NCI-H1092 treated with DMSO at 0.1 percent for 48 hours (cell line): ENCODE results near the gene FOXN1.

ENCODE experiments used
- DNase-seq: peaks from one replicate; lab custom pipeline; 2025; lab: John Stamatoyannopoulos, UW

Gene FOXN1

GRCh38 chr17:28526381-28526780 lies 20.2 kb downstream of the FOXN1 start:
- no peak for DNase-seq

- DNase-seq = no peak
Measured at GRCh38 chr17:28527181-28527681, 21.1 kb downstream of the FOXN1 start.

- no peak for DNase-seq
Measured at GRCh38 chr17:28527859-28528258, 21.7 kb downstream of the FOXN1 start.

GRCh38 chr17:28528327-28529012 lies 22.3 kb downstream of the FOXN1 start:
- no peak for DNase-seq

- no peak for DNase-seq
Measured at GRCh38 chr17:28529013-28529400, 22.9 kb downstream of the FOXN1 start.

- DNase-seq = no peak
Measured at GRCh38 chr17:28530250-28530649, 24.1 kb downstream of the FOXN1 start.

- no peak for DNase-seq
Measured at GRCh38 chr17:28530926-28531325, 24.8 kb downstream of the FOXN1 start.

- no peak for DNase-seq
Measured at GRCh38 chr17:28532050-28532960, 26.2 kb downstream of the FOXN1 start.

- no peak for DNase-seq
Measured at GRCh38 chr17:28533091-28533807, 27.1 kb downstream of the FOXN1 start.

GRCh38 chr17:28534740-28535375 lies 28.7 kb downstream of the FOXN1 start:
- no peak for DNase-seq

- no peak for DNase-seq
Measured at GRCh38 chr17:28536532-28537218, 30.5 kb downstream of the FOXN1 start.

- DNase-seq = no peak
Measured at GRCh38 chr17:28537219-28537610, 31.1 kb downstream of the FOXN1 start.

GRCh38 chr17:28538296-28538895 lies 32.2 kb downstream of the FOXN1 start:
- no peak for DNase-seq

GRCh38 chr17:28540231-28540630 lies 34.1 kb downstream of the FOXN1 start:
- DNase-seq = no peak

GRCh38 chr17:28541439-28541838 lies 35.3 kb downstream of the FOXN1 start:
- DNase-seq = no peak

- DNase-seq = no peak
Measured at GRCh38 chr17:28544402-28545140, 38.4 kb downstream of the FOXN1 start.

GRCh38 chr17:28545141-28545503 lies 39.0 kb downstream of the FOXN1 start:
- no peak for DNase-seq

GRCh38 chr17:28545787-28546415 lies 39.8 kb downstream of the FOXN1 start:
- no peak for DNase-seq

- no peak for DNase-seq
Measured at GRCh38 chr17:28547096-28547622, 41.0 kb downstream of the FOXN1 start.
